SK-N-MC (cell line): ENCODE results near the gene KIF5A.
A peak's percentile ranks its signal among the peaks of the same experiment; 100 is the strongest.

ENCODE experiments used
- EZH2 ChIP-seq: fragments of 200-600 bp; sonication (generic); IDR thresholded peaks from one replicate; pipeline ENCODE4 v1.6.1; 2017; ENCODE audit warnings: antibody characterized with exemption
- FOXP2 ChIP-seq: optimal IDR thresholded peaks from 2 replicates; pipeline ENCODE3; 2011; ENCODE audit warnings: mild to moderate bottlenecking, moderate library complexity; ENCODE audit not compliant: insufficient read depth; ENCODE audit errors: extremely low read length, control extremely low read depth
- POLR2AphosphoS5 ChIP-seq: IDR thresholded peaks from 2 replicates; pipeline ENCODE4 v1.6.1; 2012; ENCODE audit warnings: mild to moderate bottlenecking, low read depth, low read length, borderline replicate concordance

DNA sequence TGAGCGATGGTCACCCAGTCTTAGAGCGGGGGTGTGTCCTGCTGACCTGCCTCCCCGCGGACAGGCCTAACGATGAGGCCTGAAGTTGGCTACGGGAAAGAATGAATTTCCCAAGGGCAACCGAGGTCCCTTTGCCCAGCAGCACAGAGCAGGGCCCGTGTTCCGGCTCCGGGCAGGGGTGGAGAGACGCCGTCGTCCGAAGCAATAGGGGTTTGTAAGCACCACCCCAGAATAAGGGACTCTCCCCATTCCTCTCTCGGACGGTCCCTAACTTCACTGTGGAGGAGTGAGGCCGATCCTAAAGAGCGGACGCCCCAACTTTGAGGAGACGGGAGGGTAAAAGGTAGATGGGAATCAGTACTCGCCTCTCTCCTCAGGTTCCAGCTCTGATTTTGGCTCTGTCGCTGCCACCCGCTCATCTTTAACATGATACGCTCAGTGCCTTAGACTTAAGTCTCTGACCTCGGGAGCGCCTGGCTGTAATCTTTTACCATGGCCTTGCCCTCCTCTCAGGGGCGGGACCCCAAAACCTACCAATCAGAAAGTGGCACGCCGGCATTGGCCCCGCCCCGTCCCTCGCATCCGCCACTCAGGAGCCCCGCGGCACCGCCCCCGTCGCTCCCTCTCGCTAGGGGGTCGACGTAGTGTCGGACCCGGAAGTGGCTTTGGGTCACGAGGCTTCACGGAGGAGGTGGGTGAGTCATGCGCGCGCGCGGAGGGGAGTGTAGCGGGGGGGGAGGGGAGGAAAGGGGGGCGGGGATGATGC, 29.6 kb upstream of the KIF5A start, which contains the start of gene DDIT3:
- TF ChIP-seq POLR2AphosphoS5, result peak; percentile 99
- TF ChIP-seq EZH2, result no peak
- TF ChIP-seq FOXP2, result no peak
